GM21381 (cell line): ENCODE data around the gene CD200R1L.
"Not testable (repeated sequence)": the region's sequence is repeated elsewhere in the genome, so short reads cannot be mapped to it uniquely, and the experiment has no call there.

ENCODE experiments used
- ATAC-seq: cut with Tn5 transposase; IDR thresholded peaks from one replicate; pipeline ENCODE4 v1.9.1; 2021; ENCODE audit warnings: mild to moderate bottlenecking, moderate library complexity; ENCODE audit not compliant: unreplicated experiment

Gene CD200R1L, protein sequence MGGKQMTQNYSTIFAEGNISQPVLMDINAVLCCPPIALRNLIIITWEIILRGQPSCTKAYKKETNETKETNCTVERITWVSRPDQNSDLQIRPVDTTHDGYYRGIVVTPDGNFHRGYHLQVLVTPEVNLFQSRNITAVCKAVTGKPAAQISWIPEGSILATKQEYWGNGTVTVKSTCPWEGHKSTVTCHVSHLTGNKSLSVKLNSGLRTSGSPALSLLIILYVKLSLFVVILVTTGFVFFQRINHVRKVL

DNA sequence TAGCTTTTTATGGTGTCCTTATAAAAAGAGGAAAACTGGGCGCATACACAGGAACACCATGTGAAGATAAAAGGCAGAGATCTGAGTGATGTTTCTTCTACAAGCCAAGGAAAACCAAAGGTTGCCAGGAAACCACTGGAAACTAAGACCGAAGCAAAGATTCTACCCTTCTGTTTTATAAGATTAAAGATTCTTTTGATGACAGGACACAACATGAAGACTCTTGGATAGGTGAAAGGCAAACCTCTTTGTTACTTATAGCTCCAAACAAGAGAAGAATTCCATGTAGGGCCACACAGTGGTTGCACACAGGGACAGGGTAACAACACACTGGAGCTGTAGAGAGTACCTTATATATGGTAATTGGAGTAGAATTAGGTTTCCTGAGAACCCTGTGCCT is at the start of gene CD200R1L:
CD200R1L (minus strand) TSS at position 101 of the 400 bp plus-strand sequence. CDS start 17,497 bp downstream, outside the sequence.
- no peak for ATAC-seq

DNA sequence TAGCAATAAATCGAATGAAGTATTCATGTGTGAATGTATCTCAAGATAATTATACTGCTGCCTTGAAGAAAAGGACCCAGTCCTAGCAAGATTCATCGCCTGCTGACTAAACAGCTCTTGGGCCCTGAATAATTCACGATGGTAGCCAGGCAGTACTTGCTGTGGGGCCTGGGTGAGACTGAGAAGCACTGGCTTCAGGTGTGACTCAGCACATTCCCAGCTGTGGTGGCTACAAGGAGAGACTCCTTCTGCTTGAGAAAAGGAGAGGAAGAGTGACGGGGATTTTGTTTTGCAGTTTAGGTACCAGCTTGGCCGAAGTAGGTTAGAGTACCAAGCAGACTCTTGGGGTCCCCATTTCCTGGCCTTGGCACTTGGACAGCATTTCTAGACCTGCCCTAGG is 47.6 kb upstream of the CD200R1L start:
- no peak for ATAC-seq

DNA sequence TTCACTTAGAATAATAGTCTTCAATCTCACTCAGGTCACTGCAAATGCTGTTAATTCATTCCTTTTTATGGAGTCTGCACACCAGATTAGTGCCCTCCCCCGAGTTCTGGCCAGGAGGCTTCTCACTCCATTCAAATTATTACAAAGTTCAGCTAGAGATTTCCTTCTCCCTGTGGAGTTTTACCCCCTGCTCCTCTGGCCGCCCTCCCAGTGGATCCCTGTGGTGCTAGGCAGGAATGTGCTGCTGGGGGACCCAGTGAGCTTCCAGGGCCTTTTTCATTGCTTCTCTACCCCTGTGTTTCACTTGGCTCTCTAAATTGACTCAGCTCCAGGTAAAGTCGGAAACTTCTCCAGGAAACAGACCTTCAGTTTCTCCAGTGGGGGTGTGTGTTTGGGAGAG is 42.7 kb upstream of the CD200R1L start:
- no peak for ATAC-seq

DNA sequence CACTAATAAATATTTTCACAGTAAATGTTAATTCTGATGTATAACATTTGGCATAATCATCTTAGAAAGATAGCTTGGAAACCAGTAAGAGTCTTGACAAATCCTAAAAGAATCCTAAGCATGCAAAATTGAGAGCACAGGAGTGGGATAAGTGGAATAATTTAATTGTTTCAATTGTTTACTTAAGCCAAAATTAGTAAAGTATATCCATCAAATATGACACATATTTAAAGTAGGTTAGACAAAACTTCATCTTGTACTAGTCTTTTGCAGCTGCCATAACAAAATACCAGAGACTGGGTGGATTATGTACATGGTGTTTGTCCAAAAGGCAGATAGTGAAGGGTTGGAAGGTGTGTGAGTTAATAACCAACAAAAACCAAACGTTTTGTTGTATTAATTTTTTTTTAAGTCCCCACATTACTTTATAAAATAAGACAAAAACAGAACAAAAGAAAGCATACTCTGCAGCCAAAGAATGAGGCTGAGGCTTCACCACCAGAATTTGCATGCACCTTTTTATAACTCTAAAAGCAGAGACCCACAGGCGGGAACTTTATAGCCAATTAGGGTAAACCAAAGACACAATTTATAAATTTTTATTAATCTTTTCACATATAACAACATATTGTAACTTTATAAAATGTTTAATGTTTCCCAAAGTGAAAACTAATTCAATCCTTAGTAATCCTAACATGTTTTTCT is 41.9 kb upstream of the CD200R1L start:
- no peak for ATAC-seq

DNA sequence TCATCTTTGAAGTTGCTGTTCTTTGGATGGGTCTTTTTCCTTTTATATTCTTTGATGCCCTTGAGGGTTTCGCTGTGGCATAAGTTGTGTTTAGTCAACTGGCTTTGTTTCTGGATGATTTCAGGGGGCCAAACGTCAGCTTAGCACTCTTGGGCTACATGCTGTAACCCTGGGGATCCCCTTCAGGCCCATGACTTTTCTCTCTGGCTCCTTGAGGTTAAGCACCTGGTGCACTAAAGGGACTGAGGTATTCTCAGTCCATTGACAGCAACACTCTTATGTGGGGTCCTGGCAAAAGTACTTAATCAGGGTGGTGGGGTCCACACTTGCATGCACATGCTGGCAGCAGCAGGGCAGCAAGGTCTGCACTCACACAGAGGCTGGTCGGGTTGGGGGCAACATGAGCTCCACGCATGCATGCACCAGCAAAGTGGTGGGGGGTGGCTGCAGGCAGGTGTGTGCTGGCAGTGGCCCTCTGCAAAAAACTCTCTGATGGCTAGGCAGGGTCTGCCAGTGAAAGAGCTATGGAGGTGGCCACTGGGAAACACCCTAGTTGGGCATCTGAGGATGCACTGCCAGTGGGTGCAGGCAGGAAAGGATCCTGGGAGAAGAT is 38.1 kb upstream of the CD200R1L start:
- ATAC-seq, result no peak

DNA sequence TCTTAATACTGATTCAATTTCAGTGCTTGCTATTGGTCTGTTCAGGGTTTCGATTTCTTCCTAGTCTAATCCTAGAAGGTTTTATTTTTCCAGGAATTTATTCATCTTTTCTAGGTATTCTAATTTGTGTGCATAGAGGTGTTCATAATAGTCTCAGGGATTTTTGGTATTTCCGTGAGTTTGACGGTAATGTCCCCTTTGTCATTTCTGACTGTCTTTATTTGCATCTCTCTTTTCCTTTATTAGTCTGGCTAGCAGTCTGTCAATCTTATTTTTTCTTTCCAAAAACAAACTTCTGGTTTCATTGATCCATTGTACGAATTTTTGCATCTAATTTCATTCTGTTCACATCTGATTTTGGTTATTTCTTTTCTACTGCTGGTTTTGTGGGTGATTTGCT is 35.2 kb upstream of the CD200R1L start:
- ATAC-seq, result no peak

DNA sequence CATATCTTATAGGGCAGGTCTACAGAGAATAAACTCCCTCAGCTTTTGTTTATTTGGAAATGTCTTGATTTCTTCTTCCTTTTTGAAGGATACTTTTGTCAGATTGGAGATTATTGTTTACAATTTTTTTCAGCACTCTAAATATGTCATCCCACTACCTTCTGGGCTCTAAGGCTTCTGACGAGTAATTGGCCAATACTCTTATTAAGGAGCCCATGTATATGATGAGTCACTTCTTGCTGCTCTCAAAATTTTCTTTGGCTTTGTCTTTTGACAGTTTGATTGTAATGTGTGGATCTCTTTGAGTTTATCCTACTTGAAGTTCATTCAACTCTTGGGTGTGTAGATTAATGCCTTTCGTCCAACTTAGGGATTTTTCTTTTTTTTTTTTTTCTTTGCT is 28.9 kb upstream of the CD200R1L start:
- ATAC-seq, result no peak

DNA sequence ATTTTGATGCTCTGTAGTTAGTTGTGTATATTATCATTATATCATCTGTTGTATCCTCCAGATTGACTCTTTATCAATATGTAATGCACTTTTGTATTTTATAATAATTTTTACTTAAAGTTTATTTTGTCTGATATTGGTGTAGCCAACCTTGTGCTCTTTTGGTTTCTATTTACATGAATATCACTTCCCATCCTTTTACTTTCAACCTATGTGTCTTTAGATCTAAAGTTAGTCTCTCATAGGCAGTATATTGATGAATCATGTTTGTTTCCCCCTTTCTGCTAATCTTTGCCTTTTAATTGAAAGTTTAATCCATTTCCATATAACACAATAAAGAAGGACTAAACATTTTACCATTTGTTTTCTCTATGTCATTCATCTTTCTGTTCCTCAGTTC is 28.1 kb upstream of the CD200R1L start:
- no peak for ATAC-seq

DNA sequence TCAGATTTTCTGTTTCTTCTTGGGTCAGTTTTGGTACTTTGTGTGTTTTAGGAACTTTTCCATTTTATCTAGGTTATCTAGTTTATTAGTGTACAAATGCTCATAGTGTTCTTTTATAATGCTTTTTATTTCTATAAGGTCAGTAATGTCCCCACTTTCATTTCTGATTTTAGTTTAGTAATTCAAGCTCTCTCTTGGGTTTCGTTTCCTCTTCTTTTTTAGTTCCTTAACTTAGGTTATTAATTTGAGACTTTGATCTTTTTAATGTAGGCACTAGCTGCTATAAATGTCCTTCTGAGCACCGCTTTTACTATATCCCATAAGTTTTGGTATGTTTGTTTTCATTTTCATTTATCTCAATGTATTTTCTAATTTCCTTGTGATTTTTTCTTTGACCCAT is 27.0 kb upstream of the CD200R1L start:
- ATAC-seq, result no peak

DNA sequence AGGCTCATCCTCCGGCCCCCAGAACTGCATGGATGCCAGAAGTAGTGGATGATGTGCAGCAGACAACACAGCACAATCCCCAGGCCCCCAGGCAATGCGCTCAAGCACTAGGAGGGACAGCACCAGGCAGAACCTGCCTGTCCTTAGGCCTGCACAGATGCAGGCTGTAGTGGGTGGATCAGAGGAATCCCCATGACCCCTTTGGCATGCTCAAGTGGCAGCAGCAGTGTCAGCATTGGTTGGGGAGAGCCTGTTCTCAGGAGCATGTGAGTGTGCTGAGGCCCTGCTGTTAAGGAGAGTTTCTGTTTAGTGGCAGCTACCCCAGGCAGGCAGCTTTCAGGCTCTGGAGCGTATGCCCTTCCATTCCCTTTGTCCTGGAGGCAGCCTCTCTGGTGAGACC is 25.1 kb upstream of the CD200R1L start:
- ATAC-seq, result no peak

DNA sequence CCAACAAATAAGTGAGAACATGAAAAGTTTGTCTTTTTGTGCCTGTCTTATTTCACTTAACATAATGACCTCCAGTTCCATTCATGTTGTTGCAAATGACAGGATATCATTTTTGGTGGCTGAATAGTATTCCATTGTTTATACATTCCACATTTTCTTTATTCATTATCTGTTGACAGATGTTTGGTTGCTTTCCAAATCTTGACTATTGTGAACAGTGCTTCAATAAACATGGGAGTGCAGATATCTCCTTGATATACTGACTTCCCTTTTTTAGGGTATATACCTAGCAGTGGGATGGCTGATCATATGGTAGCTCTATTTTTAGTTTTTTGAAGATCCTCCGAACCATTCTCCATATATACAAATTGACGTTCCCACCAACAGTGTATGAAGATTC is 19.1 kb upstream of the CD200R1L start:
- no peak for ATAC-seq

DNA sequence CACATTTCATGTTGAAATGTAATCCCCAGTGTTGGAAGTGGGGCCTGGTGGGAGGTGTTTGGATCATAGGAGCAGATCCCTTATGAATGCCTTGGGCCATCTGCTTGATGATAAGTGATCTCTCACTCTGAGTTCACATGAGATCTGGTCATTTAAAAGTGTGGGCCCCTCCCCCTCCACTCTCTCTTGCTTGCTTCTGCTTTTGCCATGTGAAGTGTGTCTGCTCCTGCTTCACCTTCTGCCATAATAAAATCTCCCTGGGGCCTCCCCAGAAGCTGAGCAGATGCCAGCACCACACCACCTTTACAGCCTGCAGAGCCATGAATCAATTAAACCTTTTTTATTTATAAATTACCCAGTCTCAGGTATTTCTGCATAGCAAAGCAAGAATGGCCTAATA is 14.2 kb upstream of the CD200R1L start:
- ATAC-seq, result no peak

DNA sequence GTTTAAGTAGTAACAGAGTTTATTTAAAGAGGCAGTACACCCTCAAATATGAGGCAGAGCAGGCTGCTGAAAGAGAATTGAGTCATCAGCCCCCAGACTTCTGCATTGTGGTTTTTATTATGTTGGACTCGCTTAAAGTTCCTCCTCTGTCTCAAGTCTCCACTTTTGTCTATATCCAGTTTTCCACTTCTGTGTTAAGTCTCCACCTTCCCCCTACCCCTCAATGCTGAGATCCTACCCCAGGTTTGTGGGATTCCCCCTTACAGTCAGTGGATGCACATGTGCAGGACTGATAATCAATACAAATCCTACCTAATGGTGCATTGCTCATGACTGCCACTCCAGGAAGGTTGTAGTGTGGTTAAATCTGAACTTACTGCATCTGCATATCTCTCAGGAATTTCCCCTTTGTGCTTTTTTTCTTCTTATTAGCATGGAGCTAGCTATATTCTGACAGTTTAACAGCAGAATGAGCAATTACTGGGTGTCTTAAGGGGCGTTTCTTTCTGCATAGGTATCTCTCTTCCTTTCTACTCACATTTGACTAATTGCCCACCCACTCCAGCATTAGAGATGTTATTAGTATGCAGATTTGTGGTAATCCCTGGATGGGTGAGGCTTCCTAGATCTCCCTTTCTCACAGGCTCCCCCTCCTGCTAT is 11.9 kb upstream of the CD200R1L start:
- ATAC-seq, result no peak

DNA sequence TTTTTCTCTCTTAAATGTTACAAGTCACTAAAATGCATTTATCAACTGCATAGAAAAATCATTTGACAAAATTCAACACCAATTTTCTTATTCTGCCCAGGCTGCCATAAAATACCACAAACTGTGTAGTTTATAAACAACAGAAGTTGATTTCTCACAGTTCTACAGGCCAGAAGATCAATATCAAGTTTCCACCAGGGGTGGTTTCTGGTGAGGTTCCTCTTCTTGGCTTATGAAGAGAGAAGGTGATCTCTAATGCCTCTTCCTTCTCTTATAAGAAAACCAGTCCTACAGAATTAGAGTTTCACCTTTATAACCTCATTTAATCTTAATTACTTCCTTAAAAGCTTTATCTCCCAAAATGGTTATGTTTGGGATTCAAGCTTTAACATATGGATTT is 10.9 kb upstream of the CD200R1L start:
- no peak for ATAC-seq

DNA sequence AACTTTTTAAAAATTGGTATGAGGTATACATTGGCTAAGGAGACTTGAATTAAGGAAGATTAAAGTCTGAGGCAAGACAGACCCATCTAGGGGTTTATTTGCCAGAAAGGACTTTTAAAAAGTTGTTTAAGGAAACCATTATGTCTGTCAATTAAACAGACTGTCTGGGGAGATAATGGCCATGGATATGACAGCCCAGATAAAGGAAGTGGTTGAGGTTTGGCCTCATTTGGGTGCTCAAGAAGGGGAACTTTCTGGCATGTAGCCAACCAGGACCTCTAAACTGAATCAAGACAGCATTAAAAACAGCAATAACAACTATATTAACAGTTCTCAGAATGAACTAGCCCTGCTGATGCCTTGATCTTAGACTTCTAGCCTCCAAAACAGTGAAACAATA is 9.9 kb upstream of the CD200R1L start:
- no peak for ATAC-seq

DNA sequence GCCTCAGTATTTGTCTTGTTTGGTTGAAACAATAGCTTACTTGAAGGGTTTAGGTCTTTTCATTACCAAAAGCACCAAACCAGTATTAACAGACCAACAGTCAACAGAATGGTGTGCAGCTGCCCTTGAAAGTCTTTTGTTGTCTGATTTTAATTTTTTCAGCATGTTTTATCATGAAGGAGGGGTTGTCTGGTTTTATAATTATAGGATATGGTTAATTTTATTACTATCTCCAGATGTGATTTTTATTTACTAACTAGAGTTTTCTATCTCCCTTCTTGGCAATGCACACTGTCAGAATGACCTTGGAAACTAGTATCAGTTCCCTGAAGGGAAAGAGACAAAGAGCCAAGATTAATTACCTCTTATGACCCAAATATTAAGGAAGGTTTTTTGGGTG is 9.2 kb upstream of the CD200R1L start:
- no peak for ATAC-seq

DNA sequence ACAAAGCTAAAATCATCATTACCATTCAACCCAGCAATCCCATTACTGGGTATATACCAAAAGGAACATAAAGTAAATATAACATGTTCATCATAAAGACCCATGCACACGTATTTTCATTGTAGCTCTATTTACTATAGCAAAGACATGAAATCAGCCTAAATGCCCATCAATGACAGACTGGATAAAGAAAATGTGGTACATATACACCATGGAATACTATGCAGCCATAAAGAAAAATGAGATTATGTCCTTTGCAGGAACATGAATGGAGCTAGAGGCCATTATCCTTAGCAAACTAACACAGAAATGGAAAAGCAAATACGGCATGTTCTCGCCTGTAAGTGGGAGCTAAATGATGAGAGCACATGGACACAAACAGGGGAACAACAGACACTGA is 8.4 kb upstream of the CD200R1L start:
- ATAC-seq, result not testable (repeated sequence)

DNA sequence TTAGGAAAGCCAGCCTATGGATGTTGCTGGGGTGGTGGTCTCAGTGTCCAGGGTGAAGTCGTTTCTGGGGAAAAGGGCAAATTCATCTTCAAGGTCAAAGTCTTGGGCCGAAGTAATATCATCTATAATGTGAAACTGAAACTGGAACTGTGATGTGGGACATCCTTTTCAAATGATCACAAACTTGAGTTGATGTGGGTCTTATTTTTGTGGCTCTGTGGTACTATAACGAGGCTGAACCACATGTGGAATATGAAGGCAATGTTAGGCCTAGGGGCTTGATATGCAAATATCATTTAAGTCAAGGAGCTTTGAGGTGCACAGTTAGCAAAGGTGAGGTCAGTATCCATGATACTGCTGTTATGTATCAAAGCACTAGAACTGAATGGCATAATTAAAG is 1.5 kb upstream of the CD200R1L start:
- no peak for ATAC-seq

DNA sequence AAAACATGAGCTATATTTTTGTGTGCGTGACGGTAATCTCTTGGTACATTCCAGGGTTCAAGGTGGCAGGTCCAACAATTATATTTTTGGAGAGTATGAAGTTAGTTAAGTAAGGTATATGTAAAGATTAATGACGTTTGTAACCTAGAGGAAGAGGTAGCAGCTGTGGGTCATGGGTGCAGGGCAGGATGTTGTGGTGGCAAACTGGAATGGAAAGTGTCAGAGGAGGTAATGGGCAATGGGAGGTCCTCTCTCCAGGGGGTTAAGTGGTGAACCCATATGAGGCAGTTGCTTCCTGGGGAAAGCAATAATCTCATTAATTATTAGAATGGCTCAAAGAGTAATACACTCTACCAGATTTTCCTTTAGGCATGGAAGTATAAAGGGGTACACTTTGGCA is 1.0 kb upstream of the CD200R1L start:
- ATAC-seq, result peak; percentile 71

DNA sequence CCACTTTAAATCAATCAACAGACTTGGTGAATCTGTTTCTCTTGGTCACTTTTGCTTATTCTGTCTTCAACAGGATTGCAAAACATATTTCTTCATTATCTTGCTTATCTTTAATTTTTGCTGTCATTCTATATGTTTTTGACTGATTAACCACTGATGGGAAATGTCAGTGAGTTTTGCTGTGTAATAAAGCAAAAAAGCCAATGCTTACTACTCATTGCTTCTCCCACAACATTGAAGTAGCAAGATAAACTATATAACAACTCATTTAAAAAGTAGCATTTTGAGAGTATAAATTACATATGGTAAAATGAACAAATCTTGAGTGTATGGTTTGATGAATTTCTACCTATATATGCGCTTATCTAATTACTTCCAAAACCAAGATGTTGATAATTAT is 892 bp downstream of the CD200R1L start:
- no peak for ATAC-seq

DNA sequence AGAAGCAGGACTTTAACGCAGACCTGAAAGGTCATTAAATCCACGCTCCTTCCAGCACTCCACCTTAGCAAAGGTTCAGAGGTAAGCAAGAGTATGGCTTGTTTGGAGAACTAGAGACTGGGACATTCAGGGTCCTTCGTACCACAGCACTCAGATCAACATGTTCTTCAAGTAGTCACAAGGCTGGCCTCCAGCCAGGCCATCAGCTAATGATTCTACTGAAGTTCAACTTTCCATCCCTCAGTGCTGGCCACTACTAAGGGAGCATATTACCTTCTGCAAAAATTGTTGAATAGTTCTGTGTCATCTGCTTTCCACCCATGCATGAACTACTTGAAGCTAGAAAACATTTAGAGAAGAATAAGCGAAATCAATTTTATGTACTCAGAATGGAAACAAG is 17.6 kb downstream of the CD200R1L start:
- ATAC-seq, result no peak
